GM18519 (cell line): ENCODE results near the gene ERCC1.

ENCODE experiments used
- ATAC-seq: cut with Tn5 transposase; IDR thresholded peaks from one replicate; pipeline ENCODE4 v1.9.1; 2021; ENCODE audit warnings: mild to moderate bottlenecking, moderate library complexity; ENCODE audit not compliant: unreplicated experiment, low FRiP score

The ERCC1 gene

DNA sequence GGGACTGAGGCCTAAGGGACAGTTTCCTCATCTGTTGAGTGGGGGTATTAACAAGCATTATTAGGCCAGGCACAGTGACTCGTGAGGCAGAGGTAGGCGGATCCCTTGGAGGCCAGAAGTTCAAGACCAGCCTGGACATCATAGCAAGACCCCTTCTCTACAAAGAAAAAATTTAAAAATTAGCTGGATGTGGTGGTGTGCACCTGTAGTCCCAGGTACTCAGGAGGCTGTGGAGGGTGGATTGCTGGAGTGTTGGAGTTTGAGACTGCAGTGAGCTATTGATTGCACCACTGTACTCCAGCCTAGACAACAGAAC is 32.7 kb upstream of the ERCC1 start:
- ATAC-seq = no peak

DNA sequence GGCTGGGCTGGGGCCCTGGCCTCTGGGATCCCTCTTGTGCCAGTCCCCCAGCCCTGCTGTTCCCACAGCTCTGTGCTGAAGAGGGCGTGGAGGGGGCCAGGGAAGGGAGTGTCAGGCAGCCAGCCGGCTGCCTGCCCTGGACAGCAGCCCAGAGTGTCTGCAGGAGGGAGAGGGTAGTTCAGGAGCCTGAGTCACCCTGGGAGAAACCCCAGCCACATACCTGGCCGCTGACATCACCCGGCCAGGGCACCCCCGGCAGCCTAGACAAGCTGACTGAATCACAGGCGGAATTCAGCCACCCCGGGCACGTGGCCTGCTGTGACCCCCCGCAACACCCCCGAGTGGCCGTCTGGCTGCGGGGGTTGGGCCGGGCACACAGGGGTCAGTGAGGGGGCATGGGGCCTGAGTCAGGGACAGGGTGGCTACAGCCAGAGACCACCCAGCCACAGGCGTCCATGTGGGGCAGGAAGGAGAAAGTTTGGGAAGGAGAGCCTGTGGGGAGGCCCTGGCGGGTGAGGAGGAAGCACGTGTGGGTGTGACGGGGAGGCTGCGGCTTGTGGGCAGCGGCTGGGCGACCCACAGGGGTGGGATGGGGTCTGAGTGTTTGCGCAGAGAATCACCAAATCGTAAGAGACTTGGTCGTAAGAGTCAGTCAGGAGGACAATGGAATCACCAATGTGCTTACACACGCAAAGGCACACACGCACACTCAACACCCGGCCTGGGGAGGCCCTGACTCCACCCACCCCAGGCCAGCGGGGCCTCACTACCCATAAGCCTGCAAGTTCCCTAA is 32.2 kb upstream of the ERCC1 start:
- ATAC-seq = no peak

- no peak for ATAC-seq
Observed at GRCh38 chr19:45451850-45452387, 28.2 kb upstream of the ERCC1 start.

DNA sequence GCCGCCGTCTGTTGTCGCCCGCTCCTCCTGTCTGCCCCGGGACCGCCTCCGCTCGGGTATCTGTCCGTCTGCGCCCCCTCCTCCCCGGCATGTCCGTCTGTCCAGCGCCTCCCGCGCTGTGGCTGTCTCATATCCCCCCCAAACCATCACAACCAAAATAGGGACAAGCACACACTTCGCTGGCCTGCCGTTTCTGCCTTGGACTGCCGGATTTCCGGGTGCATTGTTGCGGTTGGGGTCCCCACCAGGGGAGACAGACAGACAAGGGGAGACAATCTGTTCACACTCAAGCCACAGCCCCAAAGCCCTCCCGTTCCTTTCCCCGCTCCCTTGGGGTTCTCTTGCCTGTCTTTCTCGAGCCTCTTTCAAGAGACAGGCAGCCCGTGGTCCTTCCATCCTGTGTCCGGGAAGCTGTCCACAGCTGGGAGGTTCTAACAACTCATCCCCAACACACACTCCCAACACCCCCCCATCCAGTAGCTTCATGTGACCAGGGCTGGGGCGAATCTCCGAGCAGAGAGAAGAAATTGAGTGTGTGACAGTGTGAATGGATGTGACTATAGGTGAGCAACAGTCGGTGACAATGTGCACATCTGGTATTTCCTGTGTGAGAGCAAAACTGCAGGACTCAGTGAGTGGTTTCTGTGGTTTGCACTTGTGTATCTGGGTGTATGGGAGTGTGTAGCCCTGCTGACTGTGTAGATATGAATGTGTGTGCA is 27.6 kb upstream of the ERCC1 start:
- ATAC-seq = no peak

- no peak for ATAC-seq
Observed at GRCh38 chr19:45450012-45450333, 26.3 kb upstream of the ERCC1 start.

- ATAC-seq = no peak
Observed at GRCh38 chr19:45448887-45449299, 25.2 kb upstream of the ERCC1 start.

- no peak for ATAC-seq
Observed at GRCh38 chr19:45448425-45448756, 24.7 kb upstream of the ERCC1 start.

DNA sequence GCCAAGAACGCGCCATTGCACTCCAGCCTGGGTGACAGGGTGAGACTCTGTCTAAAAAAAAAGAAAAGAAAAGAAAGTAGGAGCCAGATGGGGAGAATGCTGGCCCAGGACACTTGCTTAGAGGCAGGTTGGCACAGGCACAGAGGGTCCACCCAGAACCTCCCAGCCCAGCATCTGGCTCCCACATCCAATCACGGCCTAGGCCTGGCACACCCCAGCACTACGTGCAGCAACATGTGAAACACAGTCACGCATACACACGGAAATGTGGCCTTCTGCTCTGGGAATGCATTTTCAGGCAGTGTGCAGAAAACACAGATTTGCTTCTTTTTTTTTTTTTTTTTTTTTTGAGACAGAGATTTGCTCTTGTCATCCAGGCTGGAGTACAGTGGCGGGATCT is 23.2 kb upstream of the ERCC1 start:
- ATAC-seq = no peak

- ATAC-seq = no peak
Observed at GRCh38 chr19:45446295-45446694, 22.6 kb upstream of the ERCC1 start.

GRCh38 chr19:45445139-45445538 is 21.4 kb upstream of the ERCC1 start:
- no peak for ATAC-seq

- ATAC-seq = peak; percentile 33
Observed at GRCh38 chr19:45444318-45445041, 20.8 kb upstream of the ERCC1 start.

GRCh38 chr19:45443462-45444317 is 20.0 kb upstream of the ERCC1 start:
- ATAC-seq = no peak

GRCh38 chr19:45442778-45443461 is 19.2 kb upstream of the ERCC1 start:
- no peak for ATAC-seq

- ATAC-seq = no peak
Observed at GRCh38 chr19:45442408-45442777, 18.7 kb upstream of the ERCC1 start.

- no peak for ATAC-seq
Observed at GRCh38 chr19:45440873-45441654, 17.3 kb upstream of the ERCC1 start.

DNA sequence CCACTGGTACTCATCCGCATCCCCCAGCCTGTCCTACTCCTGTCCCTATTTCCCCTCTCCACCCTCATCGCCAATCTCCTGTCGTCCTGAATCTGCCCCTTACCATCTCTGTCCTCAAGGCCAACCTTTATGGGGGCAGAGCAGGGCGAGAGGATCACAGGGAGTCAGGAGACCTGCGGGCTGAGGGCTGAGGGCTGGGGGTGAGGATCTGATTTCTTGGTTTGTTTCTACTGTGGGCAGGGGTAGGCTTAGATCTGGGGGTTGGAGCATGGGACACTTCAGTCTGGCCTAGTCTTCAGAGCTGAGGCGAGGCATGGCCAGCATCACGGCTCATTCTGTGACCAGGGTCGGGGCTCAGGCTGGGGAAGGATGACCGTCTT is 16.5 kb upstream of the ERCC1 start:
- no peak for ATAC-seq

DNA sequence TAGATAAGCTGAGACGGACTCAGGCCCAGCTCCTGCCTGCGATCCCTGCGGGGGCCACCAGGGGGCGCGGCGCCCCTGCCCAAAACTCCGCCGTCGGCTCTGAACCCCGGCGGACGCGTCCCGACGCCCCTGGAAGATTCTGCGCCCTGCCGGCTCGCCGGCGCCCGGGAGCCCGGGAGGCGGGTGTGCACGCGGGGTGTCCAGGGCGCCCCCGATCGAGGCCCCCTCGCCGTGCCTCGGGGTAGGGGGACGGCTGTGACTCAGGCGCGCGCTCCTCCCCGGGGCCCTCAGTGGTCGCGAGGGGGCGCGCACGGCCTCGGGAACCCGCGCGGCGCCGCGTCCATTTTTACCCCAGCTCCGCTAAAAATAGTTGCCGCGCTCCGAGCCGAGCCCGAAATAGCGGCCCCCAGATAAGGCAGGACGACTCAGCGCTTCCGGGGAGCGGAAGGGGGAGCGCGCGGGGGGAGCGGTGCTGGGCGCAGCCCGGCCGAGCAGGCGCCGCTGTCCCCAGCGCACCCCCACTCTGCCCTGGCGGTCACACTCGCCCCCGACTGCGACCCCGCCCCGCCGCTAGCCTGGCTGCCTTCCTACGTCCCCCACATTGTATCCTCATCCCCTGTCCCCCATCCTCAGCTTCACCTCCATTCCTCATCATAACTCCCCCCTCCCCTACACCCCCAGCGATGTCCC is 16.0 kb upstream of the ERCC1 start:
- no peak for ATAC-seq

- no peak for ATAC-seq
Observed at GRCh38 chr19:45439190-45439568, 15.5 kb upstream of the ERCC1 start.

DNA sequence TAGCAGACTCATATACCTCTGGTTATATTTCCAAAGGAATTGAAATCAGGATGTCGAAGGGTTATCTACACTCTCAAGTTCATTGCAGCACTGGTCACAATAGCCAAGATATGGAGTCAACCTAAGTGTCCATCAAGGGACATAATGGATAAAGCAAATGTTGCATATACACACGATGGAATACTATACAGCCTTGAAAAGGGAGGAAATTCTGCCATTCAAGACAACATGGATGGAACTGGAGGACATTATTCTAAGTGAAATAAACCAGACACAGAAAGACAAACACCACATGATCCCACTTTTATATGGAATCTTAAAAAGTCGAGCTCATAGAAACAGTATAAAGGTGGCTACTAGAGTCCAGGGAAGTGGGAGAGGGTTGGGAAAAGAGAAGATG is 13.6 kb upstream of the ERCC1 start:
- ATAC-seq = no peak
